B cell (primary cell): ENCODE measurements around the gene MYL12B.

Experiments used
- EZH2 ChIP-seq: IDR thresholded peaks from 2 replicates; pipeline ENCODE4 v1.6.1; 2012; ENCODE audit warnings: borderline replicate concordance, low read depth, mild to moderate bottlenecking, moderate library complexity, low read length; ENCODE audit not compliant: insufficient read depth, poor library complexity, severe bottlenecking
- TF ChIP-seq, protein P1 (sequence below): fragments of 200-600 bp; IDR thresholded peaks from one replicate; pipeline ENCODE4 v1.8.0; 2022; ENCODE audit warnings: antibody characterized with exemption, mild to moderate bottlenecking

DNA sequence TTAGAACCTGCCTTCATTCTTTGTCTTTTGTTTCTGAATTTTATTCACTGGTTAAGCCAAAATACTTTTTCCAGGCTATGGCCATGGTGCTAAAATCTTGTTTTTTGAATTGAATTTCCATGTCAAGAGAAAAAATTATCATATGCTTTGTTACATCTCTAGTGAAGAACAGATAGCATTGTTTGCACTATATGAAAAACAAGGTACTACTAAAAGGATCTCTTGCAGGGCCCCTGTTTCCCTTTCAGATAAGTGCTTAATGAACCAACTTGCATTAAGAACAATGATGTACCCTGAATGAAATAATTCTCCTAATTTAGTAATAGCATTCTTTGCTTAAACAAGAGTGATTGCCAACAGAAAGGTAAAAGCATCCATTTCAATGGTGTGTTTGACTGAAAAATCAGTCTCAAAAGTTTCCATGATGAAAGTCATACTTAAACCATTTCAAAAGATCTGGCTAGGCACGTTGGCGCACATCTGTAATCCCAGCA, 4.3 kb upstream of the MYL12B start:
- TF ChIP-seq, protein P1, sequence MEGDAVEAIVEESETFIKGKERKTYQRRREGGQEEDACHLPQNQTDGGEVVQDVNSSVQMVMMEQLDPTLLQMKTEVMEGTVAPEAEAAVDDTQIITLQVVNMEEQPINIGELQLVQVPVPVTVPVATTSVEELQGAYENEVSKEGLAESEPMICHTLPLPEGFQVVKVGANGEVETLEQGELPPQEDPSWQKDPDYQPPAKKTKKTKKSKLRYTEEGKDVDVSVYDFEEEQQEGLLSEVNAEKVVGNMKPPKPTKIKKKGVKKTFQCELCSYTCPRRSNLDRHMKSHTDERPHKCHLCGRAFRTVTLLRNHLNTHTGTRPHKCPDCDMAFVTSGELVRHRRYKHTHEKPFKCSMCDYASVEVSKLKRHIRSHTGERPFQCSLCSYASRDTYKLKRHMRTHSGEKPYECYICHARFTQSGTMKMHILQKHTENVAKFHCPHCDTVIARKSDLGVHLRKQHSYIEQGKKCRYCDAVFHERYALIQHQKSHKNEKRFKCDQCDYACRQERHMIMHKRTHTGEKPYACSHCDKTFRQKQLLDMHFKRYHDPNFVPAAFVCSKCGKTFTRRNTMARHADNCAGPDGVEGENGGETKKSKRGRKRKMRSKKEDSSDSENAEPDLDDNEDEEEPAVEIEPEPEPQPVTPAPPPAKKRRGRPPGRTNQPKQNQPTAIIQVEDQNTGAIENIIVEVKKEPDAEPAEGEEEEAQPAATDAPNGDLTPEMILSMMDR: no peak
- no peak for TF ChIP-seq EZH2
